ENCODE measurements around the gene SLC35G3. TPM values are rescaled to one million over a fixed set of nuclear protein-coding genes. Genes with fewer than 3 reads are reported as not detected.
"Not testable (repeated sequence)": the region's sequence is repeated elsewhere in the genome, so short reads cannot be mapped to it uniquely, and the experiment has no call there.

SLC35G3 gene
- total RNA-seq (2021; fragmentation: NEBNext Ultra II Directional; extraction: Animal tissue kit (Norgen Biotek cat#: 25700)) = not detected
- long read RNA-seq = 0 reads

DNA sequence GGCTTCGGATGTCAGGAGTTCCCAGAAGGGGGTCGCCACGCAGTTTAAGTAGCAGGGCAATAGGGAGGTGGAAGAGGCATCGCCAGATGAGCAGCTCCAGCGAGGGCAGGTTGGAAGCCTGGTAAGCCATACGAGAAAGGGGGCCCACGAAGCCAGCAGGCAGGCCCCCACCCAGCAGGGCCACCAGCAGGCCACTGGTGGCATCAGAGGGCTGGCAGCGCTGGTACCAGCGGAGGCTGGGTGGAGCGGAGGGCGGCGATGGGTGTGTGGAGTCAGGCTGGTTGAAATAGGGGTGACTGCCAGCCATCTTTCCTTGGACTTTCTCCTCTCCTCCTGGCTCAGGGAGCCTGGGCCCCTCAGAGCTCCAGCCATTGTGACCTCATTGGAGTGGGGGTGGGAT, at the start of gene SLC35G3:
Gene SLC35G3 (minus strand): TSS at position 393 of the 400 bp plus-strand sequence. CDS start 86 bp downstream, at position 307.
- not testable (repeated sequence) for H3K4me3 Mint-ChIP-seq; H3K4me1 Mint-ChIP-seq (ENCODE audit: low read depth); DNase-seq; H3K27ac Mint-ChIP-seq; H3K27me3 Mint-ChIP-seq (ENCODE audit: insufficient read depth); H3K36me3 Mint-ChIP-seq (ENCODE audit: low read depth)
- peaks cover 10% of the 10 kb centered on the region for H3K9me3 Mint-ChIP-seq

- Mint-ChIP-seq H3K36me3 (ENCODE audit: low read depth) (peaks cover 19% of the 10 kb centered on the region), H3K4me1 (ENCODE audit: low read depth) (peaks cover 69% of the 10 kb centered on the region), H3K4me3 (peak overlapping the region; percentile 98), H3K9me3 (no peaks in the 10 kb centered on the region), H3K27ac (peak overlapping the region; percentile 99), H3K27me3 (ENCODE audit: insufficient read depth) (peaks cover 4% of the 10 kb centered on the region)
- peak; percentile 69 for DNase-seq
- TF ChIP-seq, protein P1, sequence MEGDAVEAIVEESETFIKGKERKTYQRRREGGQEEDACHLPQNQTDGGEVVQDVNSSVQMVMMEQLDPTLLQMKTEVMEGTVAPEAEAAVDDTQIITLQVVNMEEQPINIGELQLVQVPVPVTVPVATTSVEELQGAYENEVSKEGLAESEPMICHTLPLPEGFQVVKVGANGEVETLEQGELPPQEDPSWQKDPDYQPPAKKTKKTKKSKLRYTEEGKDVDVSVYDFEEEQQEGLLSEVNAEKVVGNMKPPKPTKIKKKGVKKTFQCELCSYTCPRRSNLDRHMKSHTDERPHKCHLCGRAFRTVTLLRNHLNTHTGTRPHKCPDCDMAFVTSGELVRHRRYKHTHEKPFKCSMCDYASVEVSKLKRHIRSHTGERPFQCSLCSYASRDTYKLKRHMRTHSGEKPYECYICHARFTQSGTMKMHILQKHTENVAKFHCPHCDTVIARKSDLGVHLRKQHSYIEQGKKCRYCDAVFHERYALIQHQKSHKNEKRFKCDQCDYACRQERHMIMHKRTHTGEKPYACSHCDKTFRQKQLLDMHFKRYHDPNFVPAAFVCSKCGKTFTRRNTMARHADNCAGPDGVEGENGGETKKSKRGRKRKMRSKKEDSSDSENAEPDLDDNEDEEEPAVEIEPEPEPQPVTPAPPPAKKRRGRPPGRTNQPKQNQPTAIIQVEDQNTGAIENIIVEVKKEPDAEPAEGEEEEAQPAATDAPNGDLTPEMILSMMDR (IDR thresholded peaks at IDR 0.05) = no peak
Observed at GRCh38 chr17:35243561-35244340, 49.6 kb upstream of the SLC35G3 start.

DNA sequence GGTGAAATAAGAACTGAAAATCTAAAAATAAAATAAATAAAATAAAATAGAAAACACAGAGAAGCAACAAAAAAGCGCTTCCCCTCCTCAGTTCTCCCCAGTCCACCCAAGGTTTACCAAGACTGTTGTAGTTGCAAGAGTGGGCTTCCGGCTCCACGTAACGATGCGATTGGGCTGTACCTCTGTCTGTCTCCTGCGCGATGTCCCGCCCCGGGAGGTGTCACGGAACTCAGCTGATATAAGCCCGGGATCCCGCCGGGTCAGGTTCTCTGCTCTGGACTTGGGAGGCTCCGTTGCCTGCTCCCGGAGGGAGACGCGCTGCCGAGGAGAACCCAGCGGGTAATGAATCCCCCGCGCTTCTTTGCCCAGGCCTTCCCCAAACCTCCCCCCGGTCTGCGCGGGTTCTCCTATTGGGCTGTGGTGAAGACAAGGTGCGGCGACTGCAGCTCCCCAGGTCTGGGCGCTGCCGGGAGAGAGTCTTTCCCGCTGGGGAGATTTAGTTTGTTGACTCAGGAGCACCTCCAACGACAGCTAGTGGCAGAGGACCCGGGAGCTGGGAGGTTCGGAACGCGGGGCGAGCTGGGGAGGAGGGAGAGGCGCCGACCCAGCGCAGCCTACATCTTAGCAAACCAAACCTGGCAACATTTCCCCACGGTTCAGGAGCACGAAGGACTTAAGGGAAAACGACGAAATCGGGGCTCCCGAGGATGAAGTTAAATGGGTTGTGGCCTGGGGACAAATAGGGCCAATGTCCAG, 48.8 kb upstream of the SLC35G3 start, which contains the start of gene SLFN5:
Gene SLFN5 (plus strand): TSS at position 268 of the 756 bp plus-strand sequence. CDS start 15,619 bp downstream, outside the sequence.
- Mint-ChIP-seq H3K36me3 (ENCODE audit: low read depth) (peaks cover 12% of the 10 kb centered on the region), H3K27ac (peak within 1 kb of the TSS; percentile 99), H3K4me3 (peak within 1 kb of the TSS; percentile 98), H3K9me3 (no peaks in the 10 kb centered on the region), H3K27me3 (ENCODE audit: insufficient read depth) (peaks cover 4% of the 10 kb centered on the region), H3K4me1 (ENCODE audit: low read depth) (peaks cover 69% of the 10 kb centered on the region)
- DNase-seq = peak; percentile 93
- TF ChIP-seq, protein P1 (IDR thresholded peaks at IDR 0.05) = no peak

GRCh38 chr17:35242158-35242804, 48.1 kb upstream of the SLC35G3 start:
- DNase-seq = peak; percentile 23
- H3K4me3 Mint-ChIP-seq = peak overlapping the region; percentile 98
- H3K36me3 Mint-ChIP-seq (ENCODE audit: low read depth) = peaks cover 5% of the 10 kb centered on the region
- H3K9me3 Mint-ChIP-seq = no peaks in the 10 kb centered on the region
- TF ChIP-seq, protein P1 (IDR thresholded peaks at IDR 0.05) = peak; percentile 54
- H3K27ac Mint-ChIP-seq = peak overlapping the region; percentile 99
- H3K27me3 Mint-ChIP-seq (ENCODE audit: insufficient read depth) = peaks cover 4% of the 10 kb centered on the region
- H3K4me1 Mint-ChIP-seq (ENCODE audit: low read depth) = peaks cover 62% of the 10 kb centered on the region

DNA sequence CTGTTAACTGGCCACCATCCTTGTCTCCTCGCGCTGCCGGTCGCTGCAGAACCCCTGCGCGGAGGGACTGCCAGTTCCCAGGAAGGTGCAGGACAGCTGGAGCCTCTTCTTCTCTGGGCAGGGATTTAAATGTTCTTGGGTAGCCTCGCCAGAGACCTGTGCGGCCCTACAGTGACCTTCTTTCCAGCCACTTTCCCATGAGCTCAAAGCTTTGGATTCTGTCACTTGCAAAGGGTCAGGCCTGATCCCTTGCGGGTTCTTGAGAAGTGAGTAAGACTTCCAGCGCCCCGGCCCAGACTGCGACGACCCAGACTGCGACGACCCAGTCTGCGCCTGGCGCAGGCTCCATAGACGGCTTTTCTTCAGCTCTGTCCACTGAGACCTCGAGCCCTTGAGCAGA, 47.3 kb upstream of the SLC35G3 start:
- peaks cover 57% of the 10 kb centered on the region for H3K4me1 Mint-ChIP-seq (ENCODE audit: low read depth)
- H3K36me3 Mint-ChIP-seq (ENCODE audit: low read depth) = no peaks in the 10 kb centered on the region
- no peaks in the 10 kb centered on the region for H3K9me3 Mint-ChIP-seq
- peaks cover 8% of the 10 kb centered on the region for H3K27me3 Mint-ChIP-seq (ENCODE audit: insufficient read depth)
- H3K27ac Mint-ChIP-seq = peak overlapping the region; percentile 99; the same call in 1 of the 2 replicates
- TF ChIP-seq, protein P1 (IDR thresholded peaks at IDR 0.05) = no peak
- no peak for DNase-seq
- peak overlapping the region; percentile 98 for H3K4me3 Mint-ChIP-seq
